HG03064 (cell line): ENCODE results near the gene VPS13A.
"Not testable (repeated sequence)": the region's sequence is repeated elsewhere in the genome, so short reads cannot be mapped to it uniquely, and the experiment has no call there.

Experiments
- ATAC-seq: cut with Tn5 transposase; IDR thresholded peaks from one replicate; pipeline ENCODE4 v1.9.1; 2021; ENCODE audit warnings: low read depth; ENCODE audit not compliant: unreplicated experiment

The VPS13A gene

GRCh38 chr9:77180056-77180455 is 2.7 kb downstream of the VPS13A start:
- no peak for ATAC-seq

DNA sequence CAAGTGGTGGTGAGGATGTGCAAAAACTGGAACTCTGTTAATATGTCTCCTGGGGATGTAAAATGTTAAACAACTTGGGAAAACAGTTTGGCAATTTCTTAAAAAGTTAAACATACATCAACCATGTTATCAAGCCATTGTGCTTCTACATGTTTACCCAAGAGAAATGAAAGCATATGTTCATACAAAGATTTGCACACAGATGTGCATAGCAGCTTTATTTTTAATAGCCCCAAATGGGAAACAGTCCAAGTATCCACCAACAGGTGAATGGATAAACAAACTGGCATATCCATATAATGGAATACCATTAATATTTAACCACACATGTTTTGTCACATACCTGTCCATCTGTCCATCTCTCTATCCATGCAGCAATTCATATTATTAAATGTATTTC is 6.2 kb downstream of the VPS13A start:
- ATAC-seq: no peak

- ATAC-seq: no peak
Measured at GRCh38 chr9:77188242-77188641, 10.9 kb downstream of the VPS13A start.

DNA sequence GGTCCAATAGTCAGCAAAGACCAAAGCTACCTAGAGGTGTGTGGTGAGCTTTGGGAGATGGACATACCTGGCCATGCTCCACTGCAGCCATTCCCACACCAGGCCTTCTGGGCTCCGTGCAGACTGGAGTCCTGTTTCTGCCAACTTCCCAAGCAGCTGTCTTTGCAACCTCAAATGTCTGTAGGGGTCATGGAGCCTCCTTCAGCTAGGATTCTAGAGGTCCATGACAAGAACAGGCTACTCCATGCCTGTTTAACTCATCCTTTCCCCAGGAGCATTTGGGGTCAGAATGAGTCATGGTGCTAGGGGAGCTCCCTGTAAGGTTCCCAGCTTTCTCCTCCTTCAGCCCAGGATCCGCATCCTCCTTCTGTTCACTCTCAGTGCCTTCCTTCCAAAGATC is 17.1 kb downstream of the VPS13A start:
- no peak for ATAC-seq

DNA sequence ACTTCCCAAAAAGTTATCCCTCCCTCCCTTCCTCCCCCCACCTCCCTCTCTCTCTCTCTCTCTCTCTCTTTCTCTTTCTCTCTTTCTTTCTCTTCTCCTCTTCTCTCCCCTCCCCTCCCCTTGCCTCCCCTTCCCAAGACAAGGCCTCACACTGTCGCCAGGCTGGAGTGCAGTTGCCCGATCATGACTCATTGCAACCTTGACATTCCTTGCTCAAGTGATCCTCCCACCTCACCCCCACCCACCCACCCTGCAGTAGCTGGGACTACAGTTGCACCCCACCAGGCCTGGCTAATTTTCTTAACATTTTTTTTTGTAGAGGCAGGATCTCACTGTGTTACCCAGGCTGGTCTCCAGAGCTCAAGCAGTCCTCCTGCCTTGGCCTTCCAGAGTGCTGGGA is 32.8 kb downstream of the VPS13A start:
- ATAC-seq: no peak

- no peak for ATAC-seq
Measured at GRCh38 chr9:77211561-77211960, 34.2 kb downstream of the VPS13A start.

DNA sequence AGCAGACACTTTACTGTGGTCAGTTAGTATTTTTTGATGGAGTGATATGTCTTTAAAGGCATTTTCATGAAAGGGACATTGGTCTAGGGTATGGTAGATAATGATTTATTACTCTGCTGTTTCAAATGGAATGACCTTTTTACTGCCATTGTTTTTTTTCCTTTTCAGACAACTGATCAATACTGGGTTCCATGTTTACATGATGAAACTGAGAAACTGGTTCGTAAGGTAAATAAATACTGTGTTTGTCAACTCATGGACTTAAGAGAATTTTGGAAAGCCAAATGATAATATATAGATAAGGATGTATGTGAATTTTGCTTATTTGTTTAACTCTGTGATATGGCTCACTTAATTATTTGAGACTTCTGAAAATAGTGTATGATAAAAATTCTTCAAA is 35.5 kb downstream of the VPS13A start:
- no peak for ATAC-seq

GRCh38 chr9:77215874-77216273 is 38.5 kb downstream of the VPS13A start:
- no peak for ATAC-seq

DNA sequence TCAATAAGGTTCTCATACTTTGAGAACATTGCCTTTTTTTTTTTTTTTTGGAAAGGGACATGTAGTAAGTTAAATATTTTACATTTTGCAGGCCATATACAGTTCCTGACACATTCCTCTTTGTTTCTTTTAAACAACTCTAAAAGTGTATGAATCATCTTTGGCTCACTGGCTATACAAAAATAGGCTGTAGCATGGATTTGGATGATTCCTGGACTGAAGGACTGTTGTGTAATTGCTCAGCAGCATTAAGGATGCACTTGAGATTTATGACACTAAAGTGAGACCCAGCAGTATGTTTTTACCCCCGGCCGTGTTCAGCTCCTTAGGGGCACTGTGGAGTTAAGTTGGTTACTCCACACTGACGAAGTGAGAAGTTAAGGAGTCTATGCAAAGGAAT is 41.3 kb downstream of the VPS13A start:
- ATAC-seq: no peak

DNA sequence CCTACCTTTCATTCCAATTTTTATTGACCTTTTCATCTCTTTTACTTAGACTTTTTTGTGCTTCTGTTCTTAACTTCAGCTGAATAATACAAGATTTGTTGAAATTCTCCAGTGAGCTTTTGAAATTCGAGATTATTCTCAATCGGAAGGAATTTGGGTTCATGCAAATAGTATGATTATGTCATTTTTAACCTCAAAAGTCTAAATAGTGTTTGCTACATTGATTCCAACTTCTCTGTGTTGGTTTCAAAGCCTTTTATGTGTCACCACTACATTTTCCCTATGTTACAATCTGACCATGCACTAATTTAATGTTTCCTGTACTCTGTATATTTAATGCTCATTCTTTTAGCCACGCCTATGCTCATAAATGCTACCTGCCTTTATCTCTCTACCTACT is 44.1 kb downstream of the VPS13A start:
- no peak for ATAC-seq

- ATAC-seq: no peak
Measured at GRCh38 chr9:77224746-77225312, 47.5 kb downstream of the VPS13A start.

GRCh38 chr9:77236693-77237092 is 59.4 kb downstream of the VPS13A start:
- no peak for ATAC-seq

- ATAC-seq: no peak
Measured at GRCh38 chr9:77237896-77238295, 60.6 kb downstream of the VPS13A start.

DNA sequence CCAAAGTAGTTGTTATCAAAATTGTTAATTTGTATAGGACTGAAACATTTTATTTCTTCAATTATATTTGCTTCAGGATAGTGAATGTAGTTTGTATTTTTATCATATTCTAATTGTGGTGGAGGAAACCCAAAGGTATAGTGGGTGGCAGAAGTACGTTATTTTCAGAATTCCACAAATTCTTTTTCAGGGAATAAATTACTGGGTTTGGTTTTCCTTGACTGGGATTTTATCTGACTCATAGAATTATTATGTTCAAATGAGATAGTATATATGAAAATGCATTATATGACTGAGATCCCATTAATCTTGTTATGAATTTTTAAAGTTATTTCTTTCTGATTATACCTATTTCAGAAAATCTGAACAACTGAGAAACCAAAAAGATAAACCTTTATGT is 73.7 kb downstream of the VPS13A start:
- ATAC-seq: no peak

GRCh38 chr9:77257275-77257674 is 79.9 kb downstream of the VPS13A start:
- no peak for ATAC-seq

- no peak for ATAC-seq
Measured at GRCh38 chr9:77261605-77262004, 84.3 kb downstream of the VPS13A start.

DNA sequence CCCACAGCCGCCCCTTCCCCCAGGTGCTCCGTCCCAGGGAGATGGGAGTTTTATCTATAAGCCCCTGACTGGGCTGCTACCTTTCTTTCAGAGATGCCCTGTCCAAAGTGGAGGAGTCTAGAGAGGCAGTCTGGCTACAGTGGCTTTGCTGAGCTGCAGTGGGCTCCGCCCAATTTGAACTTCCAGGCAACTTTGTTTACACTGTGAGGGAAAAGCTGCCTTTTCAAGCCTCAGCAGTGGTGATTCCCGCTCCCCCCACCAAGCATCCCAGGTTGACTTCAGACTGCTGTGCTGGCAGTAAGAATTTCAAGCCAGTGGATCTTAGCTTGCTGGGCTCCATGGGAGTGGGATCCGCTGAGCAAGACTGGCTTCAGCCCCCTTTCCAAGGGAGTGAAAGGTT is 90.4 kb downstream of the VPS13A start:
- not testable (repeated sequence) for ATAC-seq

DNA sequence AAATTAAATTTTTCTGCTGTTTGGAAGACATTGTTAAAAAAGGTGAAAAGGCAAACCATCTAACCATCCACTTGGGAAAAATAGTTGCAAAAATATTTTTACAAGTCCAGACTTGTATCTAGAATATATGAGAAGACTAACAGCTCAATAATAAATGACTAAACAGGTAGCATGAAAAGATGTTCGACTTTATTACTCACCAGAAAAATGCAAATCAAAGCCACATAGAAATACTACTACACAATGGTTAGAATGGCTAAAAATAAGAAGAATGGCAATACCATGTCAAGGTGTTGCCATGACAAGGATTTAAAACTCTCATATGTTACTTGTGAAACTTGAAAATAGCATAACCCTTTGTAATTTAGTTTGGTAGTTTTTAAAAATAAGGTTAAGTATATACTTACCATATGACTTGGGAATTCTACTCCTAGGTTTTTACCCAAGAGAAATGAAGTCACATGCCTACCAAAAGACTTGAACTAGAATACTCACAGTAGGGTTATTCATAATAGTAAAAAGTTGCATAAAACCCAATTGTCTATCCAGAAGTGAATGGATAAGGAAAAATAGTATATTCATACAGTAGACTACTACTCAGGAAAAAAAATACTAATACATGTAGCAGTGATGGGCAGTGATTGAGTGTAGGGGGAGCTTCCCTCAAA is 93.8 kb downstream of the VPS13A start:
- ATAC-seq: no peak

DNA sequence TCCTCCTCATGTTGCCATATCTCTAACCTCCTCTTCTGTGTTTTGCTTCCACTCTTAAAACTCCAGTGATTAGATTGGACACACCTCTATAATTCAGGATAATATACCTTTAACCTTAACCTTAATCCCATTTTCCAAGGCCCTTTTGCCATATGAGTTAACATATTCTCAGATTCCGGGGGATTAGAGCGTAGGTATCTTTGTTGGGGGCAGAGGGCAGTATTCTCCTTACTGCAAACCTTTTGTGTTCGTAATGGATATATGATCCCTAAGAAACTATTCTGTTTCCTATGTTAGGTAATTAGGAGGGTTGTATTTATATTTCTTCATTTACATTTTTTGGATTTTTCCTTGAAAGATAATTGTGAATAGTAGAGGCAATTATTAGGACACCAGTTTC is 99.5 kb downstream of the VPS13A start:
- ATAC-seq: no peak

DNA sequence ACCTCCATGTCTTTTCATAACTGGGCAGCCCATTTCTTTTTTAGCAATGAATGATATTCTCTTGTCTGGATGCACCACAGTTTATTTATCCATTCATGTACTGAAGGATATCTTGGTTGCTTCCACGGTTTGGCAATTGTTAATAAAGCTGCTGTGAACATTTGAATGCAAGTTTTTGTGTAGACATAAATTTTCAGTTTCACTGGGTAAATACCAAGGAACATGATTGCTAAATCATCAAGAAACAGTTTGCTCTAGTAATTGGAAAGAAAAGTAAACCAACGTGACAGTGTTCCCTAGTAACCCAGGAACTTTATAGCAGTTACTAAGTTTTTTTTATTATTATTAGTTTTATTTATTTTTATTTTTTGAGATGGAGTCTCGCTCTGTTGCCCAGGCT is 100.4 kb downstream of the VPS13A start:
- ATAC-seq: no peak

GRCh38 chr9:77283991-77284390 is 106.7 kb downstream of the VPS13A start:
- no peak for ATAC-seq

- ATAC-seq: no peak
Measured at GRCh38 chr9:77284616-77285015, 107.3 kb downstream of the VPS13A start.

DNA sequence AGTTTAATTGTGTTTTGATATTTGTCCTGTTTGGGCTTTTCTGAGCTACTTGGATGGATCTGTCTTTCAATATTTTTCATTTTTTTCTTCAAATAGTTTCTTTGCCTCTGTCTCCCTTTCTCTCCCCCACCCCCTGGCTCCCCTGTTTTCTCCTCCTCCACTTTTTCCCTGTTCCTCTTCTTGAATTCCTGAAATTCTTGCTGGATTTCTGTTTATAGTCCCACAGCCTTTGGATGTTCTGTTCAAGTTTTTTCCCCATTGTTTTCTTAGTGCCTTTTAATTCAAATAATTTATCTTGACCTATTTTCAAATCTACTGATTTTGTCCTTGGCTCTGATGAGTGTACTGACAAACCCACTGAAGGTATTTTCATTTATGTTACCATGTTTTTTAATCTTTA is 113.0 kb downstream of the VPS13A start:
- no peak for ATAC-seq
